ENCODE measurements around the gene SNRPE. TPM values are rescaled to one million over a fixed set of nuclear protein-coding genes. Genes with fewer than 3 reads are reported as not detected.
"Not testable (repeated sequence)": the region's sequence is repeated elsewhere in the genome, so short reads cannot be mapped to it uniquely, and the experiment has no call there.

Gene SNRPE
- 100 to 1,000 TPM; 366 to 370 TPM for total RNA-seq

GRCh38 chr1:203861379-203862184 lies at the start of gene SNRPE:
SNRPE (plus strand) TSS chr1:203861599; CDS start chr1:203861660, 61 bp downstream.
- H3K4me1 Mint-ChIP-seq (ENCODE audit: low read depth): peaks cover 25% of the 10 kb centered on the region
- H3K36me3 Mint-ChIP-seq (ENCODE audit: low read depth): peaks cover 29% of the 10 kb centered on the region
- H3K4me3 Mint-ChIP-seq: peak within 1 kb of the TSS; percentile 100
- intact Hi-C loops (cut with micrococcal nuclease): loop anchor here (1.0 to 10.0 kb wide), 8 partner anchors 66 to 643 kb away; partner anchors contain the start of genes ATP2B4, ZBED6 and ZC3H11A
- H3K27me3 Mint-ChIP-seq (ENCODE audit: low read depth): no peaks in the 10 kb centered on the region
- no peaks in the 10 kb centered on the region for H3K9me3 Mint-ChIP-seq
- DNase-seq: peak; percentile 98
- peak within 1 kb of the TSS; percentile 95 for H3K27ac Mint-ChIP-seq
- CTCF ChIA-PET: interaction anchor here (0.6 to 4.0 kb wide), 12 partner anchors 13 to 980 kb away, joined by 3 to 41 read pairs (median 4); partner anchors contain the start of gene LAX1

- intact Hi-C loops (cut with micrococcal nuclease): no loop called here
- no peak for DNase-seq
- H3K27me3 Mint-ChIP-seq (ENCODE audit: low read depth): no peaks in the 10 kb centered on the region
- H3K27ac Mint-ChIP-seq: no peak overlapping the region
- peaks cover 34% of the 10 kb centered on the region for H3K36me3 Mint-ChIP-seq (ENCODE audit: low read depth)
- peaks cover 21% of the 10 kb centered on the region for H3K4me1 Mint-ChIP-seq (ENCODE audit: low read depth)
- no peaks in the 10 kb centered on the region for H3K9me3 Mint-ChIP-seq
- CTCF ChIA-PET: interaction anchor here (0.7 to 1.8 kb wide), 3 partner anchors 14 to 774 kb away, joined by 3 to 4 read pairs (median 3); no protein-coding TSS in a partner anchor
- no peak overlapping the region for H3K4me3 Mint-ChIP-seq
Measured at GRCh38 chr1:203813581-203814341, 47.6 kb upstream of the SNRPE start.

GRCh38 chr1:203818399-203818798 lies 43.0 kb upstream of the SNRPE start:
- H3K27me3 Mint-ChIP-seq (ENCODE audit: low read depth): no peaks in the 10 kb centered on the region
- H3K36me3 Mint-ChIP-seq (ENCODE audit: low read depth): peaks cover 35% of the 10 kb centered on the region
- no peaks in the 10 kb centered on the region for H3K9me3 Mint-ChIP-seq
- no peak overlapping the region for H3K27ac Mint-ChIP-seq
- CTCF ChIA-PET: interaction anchor here (0.5 kb wide), 1 partner anchor 54 kb away, joined by 3 read pairs; no protein-coding TSS in a partner anchor
- intact Hi-C loops (cut with micrococcal nuclease): no loop called here
- peaks cover 16% of the 10 kb centered on the region for H3K4me1 Mint-ChIP-seq (ENCODE audit: low read depth)
- H3K4me3 Mint-ChIP-seq: no peak overlapping the region
- no peak for DNase-seq

GRCh38 chr1:203823306-203823705 lies 38.1 kb upstream of the SNRPE start:
- peaks cover 15% of the 10 kb centered on the region for H3K4me1 Mint-ChIP-seq (ENCODE audit: low read depth)
- H3K27ac Mint-ChIP-seq: peak overlapping the region; percentile 65
- intact Hi-C loops (cut with micrococcal nuclease): no loop called here
- no peak for DNase-seq
- no peak overlapping the region for H3K4me3 Mint-ChIP-seq
- peaks cover 43% of the 10 kb centered on the region for H3K36me3 Mint-ChIP-seq (ENCODE audit: low read depth)
- H3K27me3 Mint-ChIP-seq (ENCODE audit: low read depth): no peaks in the 10 kb centered on the region
- CTCF ChIA-PET: no interaction called here
- no peaks in the 10 kb centered on the region for H3K9me3 Mint-ChIP-seq

GRCh38 chr1:203826175-203826574 lies 35.2 kb upstream of the SNRPE start:
- intact Hi-C loops (cut with micrococcal nuclease): no loop called here
- Mint-ChIP-seq H3K4me3 (no peak overlapping the region), H3K27me3 (ENCODE audit: low read depth) (no peaks in the 10 kb centered on the region), H3K4me1 (ENCODE audit: low read depth) (peaks cover 15% of the 10 kb centered on the region), H3K9me3 (no peaks in the 10 kb centered on the region), H3K36me3 (ENCODE audit: low read depth) (peaks cover 45% of the 10 kb centered on the region), H3K27ac (no peak overlapping the region)
- DNase-seq: no peak
- CTCF ChIA-PET: no interaction called here

- Mint-ChIP-seq H3K36me3 (ENCODE audit: low read depth) (peaks cover 36% of the 10 kb centered on the region), H3K27me3 (ENCODE audit: low read depth) (no peaks in the 10 kb centered on the region)
- CTCF ChIA-PET: interaction anchor here (0.6 kb wide), 1 partner anchor 486 kb away, joined by 4 read pairs; no protein-coding TSS in a partner anchor
Measured at GRCh38 chr1:203828002-203828401, 33.4 kb upstream of the SNRPE start.

GRCh38 chr1:203828503-203828902 lies 32.9 kb upstream of the SNRPE start:
- peaks cover 37% of the 10 kb centered on the region for H3K36me3 Mint-ChIP-seq (ENCODE audit: low read depth)
- DNase-seq: no peak

More at GRCh38 chr1:203828002-203828401, 33.4 kb upstream of the SNRPE start:
- H3K4me3 Mint-ChIP-seq: no peak overlapping the region
- intact Hi-C loops (cut with micrococcal nuclease): no loop called here
- H3K27ac Mint-ChIP-seq: no peak overlapping the region
- peaks cover 10% of the 10 kb centered on the region for H3K4me1 Mint-ChIP-seq (ENCODE audit: low read depth)
- no peak for DNase-seq
- no peaks in the 10 kb centered on the region for H3K9me3 Mint-ChIP-seq

GRCh38 chr1:203829247-203829646 lies 32.2 kb upstream of the SNRPE start:
- DNase-seq; H3K27me3 Mint-ChIP-seq (ENCODE audit: low read depth); H3K27ac Mint-ChIP-seq; H3K4me1 Mint-ChIP-seq (ENCODE audit: low read depth); intact Hi-C loops (cut with micrococcal nuclease); H3K9me3 Mint-ChIP-seq; CTCF ChIA-PET; H3K4me3 Mint-ChIP-seq: not testable (repeated sequence)
- H3K36me3 Mint-ChIP-seq (ENCODE audit: low read depth): peaks cover 39% of the 10 kb centered on the region

More at GRCh38 chr1:203828503-203828902, 32.9 kb upstream of the SNRPE start:
- Mint-ChIP-seq H3K9me3 (no peaks in the 10 kb centered on the region), H3K4me1 (ENCODE audit: low read depth) (peaks cover 10% of the 10 kb centered on the region), H3K4me3 (no peak overlapping the region), H3K27me3 (ENCODE audit: low read depth) (no peaks in the 10 kb centered on the region), H3K27ac (no peak overlapping the region)
- intact Hi-C loops (cut with micrococcal nuclease): no loop called here
- CTCF ChIA-PET: no interaction called here

GRCh38 chr1:203835476-203835875 lies 25.9 kb upstream of the SNRPE start:
- CTCF ChIA-PET: interaction anchor here (0.6 to 1.4 kb wide), 2 partner anchors 10 to 26 kb away, joined by 4 read pairs; partner anchors contain the start of gene SNRPE
- Mint-ChIP-seq H3K36me3 (ENCODE audit: low read depth) (peaks cover 40% of the 10 kb centered on the region), H3K9me3 (no peaks in the 10 kb centered on the region), H3K27ac (no peak overlapping the region), H3K4me1 (ENCODE audit: low read depth) (no peaks in the 10 kb centered on the region), H3K4me3 (no peak overlapping the region), H3K27me3 (ENCODE audit: low read depth) (no peaks in the 10 kb centered on the region)
- DNase-seq: no peak
- intact Hi-C loops (cut with micrococcal nuclease): no loop called here

- intact Hi-C loops (cut with micrococcal nuclease): no loop called here
- H3K36me3 Mint-ChIP-seq (ENCODE audit: low read depth): peaks cover 49% of the 10 kb centered on the region
- peaks cover 2% of the 10 kb centered on the region for H3K9me3 Mint-ChIP-seq
- no peak for DNase-seq
- no peaks in the 10 kb centered on the region for H3K27me3 Mint-ChIP-seq (ENCODE audit: low read depth)
- CTCF ChIA-PET: no interaction called here
- no peaks in the 10 kb centered on the region for H3K4me1 Mint-ChIP-seq (ENCODE audit: low read depth)
- no peak overlapping the region for H3K27ac Mint-ChIP-seq
- H3K4me3 Mint-ChIP-seq: no peak overlapping the region
Measured at GRCh38 chr1:203839081-203839480, 22.3 kb upstream of the SNRPE start.

GRCh38 chr1:203840208-203840808 lies 21.1 kb upstream of the SNRPE start:
- H3K27me3 Mint-ChIP-seq (ENCODE audit: low read depth): no peaks in the 10 kb centered on the region
- CTCF ChIA-PET: interaction anchor here (0.6 to 1.2 kb wide), 2 partner anchors 25 to 163 kb away, joined by 3 to 4 read pairs; no protein-coding TSS in a partner anchor
- H3K4me3 Mint-ChIP-seq: no peak overlapping the region
- no peaks in the 10 kb centered on the region for H3K4me1 Mint-ChIP-seq (ENCODE audit: low read depth)
- H3K27ac Mint-ChIP-seq: no peak overlapping the region
- no peak for DNase-seq
- H3K9me3 Mint-ChIP-seq: peaks cover 2% of the 10 kb centered on the region
- intact Hi-C loops (cut with micrococcal nuclease): no loop called here
- H3K36me3 Mint-ChIP-seq (ENCODE audit: low read depth): peaks cover 49% of the 10 kb centered on the region

- CTCF ChIA-PET: no interaction called here
- peaks cover 2% of the 10 kb centered on the region for H3K9me3 Mint-ChIP-seq
- intact Hi-C loops (cut with micrococcal nuclease): no loop called here
- no peak for DNase-seq
- H3K27ac Mint-ChIP-seq: no peak overlapping the region
- H3K27me3 Mint-ChIP-seq (ENCODE audit: low read depth): no peaks in the 10 kb centered on the region
- H3K4me3 Mint-ChIP-seq: no peak overlapping the region
- H3K36me3 Mint-ChIP-seq (ENCODE audit: low read depth): peaks cover 45% of the 10 kb centered on the region
- H3K4me1 Mint-ChIP-seq (ENCODE audit: low read depth): no peaks in the 10 kb centered on the region
Measured at GRCh38 chr1:203842559-203842876, 18.9 kb upstream of the SNRPE start.

Data from activated naive CD4-positive, alpha-beta T cell treated with anti-CD3 and anti-CD28 coated beads for 36 hours (primary cell).